HTERT RPE-1 (cell line): ENCODE measurements around the gene ZNG1A.
"Not testable (repeated sequence)": the region's sequence is repeated elsewhere in the genome, so short reads cannot be mapped to it uniquely, and the experiment has no call there.

Source experiments
- in situ Hi-C: fragments of 300-500 bp; cut with MboI; formaldehyde crosslinking; loops from 4 replicates; pipeline ENCODE4 v1.14.3; 2020; ENCODE audit warnings: low sequenced_read_pairs

The ZNG1A gene

GRCh38 chr9:178970-179383 is at the start of gene ZNG1A:
TSS of gene ZNG1A (minus strand) at chr9:179056. CDS start at chr9:178969, 87 bp downstream.
- in situ Hi-C loops: not testable (repeated sequence)

DNA sequence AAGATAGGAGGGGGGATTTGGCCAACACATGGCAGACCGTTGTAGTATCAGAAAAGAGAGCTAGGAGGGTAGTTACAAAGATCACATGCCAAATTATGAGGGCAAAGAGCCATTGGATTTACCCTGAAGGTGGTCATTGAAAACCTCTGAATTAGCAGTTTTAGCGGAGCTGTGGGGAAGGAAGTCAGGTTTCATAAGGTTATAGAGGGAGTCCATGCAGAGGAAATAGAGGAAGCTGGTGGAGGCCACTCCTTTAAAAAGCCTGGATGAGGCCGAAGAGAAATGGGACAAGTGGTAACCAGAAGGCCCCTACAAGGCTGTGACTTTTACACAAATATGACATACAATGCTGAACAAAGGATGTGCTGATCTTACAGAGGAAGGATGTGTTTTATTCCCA is 49.0 kb upstream of the ZNG1A start:
- in situ Hi-C loops: no loop called here

DNA sequence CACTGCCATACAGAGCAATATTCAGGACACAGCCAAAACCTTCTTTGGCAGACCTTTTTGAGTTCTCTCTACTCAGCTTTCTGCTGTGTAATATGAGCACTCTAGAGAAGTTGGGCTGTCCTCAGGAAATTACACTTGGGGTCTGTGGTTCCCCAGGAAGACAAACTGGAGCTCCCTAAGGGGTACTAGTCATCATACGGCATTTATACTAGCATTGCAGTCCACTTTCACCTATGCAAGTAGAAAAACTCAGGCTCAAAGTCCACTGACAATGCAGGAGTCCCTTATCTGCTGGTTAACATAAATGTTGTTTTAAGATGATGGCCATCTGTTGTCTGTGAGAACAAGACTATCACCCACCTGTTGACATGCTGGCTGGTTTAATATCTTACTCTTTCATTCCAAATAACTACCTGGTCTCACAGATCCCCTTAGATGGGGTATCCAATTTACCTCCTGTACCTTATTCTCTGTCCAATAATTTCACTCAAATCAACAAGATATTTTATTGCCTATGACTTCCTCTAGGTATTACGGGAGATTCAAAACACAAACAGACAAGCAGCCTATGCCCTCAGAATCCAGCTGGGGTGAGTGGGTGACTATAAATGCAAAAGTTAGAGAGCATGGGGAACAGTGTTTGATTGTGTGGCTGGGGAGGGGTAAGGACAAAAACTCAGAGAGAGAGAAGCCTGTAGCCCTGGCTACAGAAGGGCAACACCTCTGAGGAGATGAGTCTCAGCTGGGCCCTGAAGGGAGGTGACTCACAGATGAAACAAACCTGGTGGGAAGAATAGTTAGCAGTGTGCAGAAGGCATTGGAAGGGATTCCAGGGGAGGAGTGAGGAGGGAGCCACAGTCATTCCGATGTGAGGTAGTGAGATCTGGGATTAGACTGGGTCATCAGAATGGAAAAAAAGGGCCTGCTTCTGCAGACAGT is 46.0 kb upstream of the ZNG1A start:
- in situ Hi-C loops: no loop called here

DNA sequence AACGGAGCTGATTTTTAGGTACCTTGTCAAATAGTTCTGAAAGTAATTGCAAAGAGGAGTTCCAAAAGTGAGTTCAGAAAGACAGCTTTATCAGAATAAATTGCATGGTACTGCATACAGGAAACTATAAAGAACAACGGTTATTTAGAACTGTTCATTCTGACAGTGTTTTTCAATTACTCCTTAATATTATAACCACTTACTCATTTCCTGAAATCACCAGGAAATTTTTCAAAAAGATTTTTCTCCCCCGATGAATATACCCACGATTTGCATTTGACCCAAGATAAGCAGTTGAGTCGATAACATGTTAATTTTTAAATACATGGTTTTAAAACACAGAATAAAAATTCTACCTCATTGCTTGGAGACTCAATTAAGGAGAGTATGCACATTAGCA is 45.2 kb upstream of the ZNG1A start:
- in situ Hi-C loops: no loop called here

- in situ Hi-C loops: no loop called here
Observed at GRCh38 chr9:223152-223551, 44.3 kb upstream of the ZNG1A start.

DNA sequence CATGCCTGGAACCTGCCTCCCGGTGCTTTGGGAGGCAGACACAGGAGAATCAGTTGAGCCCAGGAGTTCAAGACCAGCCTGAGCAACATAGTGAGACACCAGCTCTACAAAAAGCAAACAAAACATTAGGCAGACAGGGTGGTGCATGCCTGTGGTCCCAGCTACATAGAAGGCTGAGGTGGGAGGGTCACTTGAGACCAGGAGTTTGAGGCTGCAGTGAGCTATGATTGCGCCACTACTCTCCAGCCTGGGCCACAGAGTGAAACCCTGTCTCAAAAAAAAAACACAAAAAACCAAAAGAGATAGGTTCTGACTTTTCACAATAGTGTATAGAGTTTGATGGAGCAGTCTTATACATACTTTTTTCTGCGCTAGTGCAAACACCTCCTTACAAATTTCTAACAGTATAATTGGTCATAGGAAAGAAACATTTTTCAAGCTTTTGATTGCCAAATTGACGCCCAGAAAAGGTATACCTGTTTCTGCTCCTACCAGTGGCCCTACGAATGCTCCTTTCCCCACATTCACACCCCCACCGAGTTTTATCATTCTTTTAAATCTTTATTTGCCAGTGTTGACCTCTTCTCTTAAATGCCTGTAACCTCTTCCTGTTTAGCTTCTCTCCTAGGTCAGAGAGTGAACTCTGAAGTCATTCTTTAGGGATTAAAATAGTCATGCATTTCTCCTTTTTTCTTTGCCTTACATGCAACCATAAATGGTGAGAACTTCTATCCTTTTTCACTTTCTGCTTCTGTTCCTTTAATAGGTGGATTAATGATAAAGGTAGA is 43.3 kb upstream of the ZNG1A start:
- in situ Hi-C loops: no loop called here

DNA sequence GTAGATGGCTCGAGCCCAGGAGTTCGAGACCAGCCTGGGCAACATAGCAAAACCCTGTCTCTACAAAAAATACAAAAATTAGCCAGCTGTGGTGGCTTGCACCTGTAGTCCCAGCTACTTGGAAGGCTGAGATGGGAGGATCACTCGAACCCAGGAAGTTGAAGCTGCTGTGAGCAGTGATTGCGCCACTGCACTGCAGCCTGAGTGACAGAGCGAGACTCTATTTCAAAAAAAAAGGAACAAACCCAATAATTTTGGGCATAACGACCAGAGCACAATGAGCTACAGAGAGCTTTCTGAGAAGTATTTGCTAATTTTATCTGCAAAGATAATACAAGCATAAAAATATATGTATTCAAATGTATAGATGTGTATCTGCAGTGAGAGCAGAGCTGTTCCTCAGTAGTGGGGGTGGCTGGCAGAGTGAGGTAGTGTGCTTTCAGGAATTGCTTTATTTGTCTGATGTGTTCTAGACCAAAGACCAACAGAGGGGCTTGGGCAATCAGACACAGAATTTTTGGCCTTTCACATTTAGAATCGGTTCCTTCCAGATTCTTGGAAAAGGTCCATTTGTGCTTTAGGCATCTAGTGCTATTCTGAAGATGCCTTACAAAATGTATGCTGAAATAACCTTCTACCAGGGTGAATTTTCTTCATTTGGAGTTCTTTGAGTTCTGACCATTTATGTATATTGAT is 41.0 kb upstream of the ZNG1A start:
- in situ Hi-C loops: no loop called here

- in situ Hi-C loops: not testable (repeated sequence)
Observed at GRCh38 chr9:219036-219435, 40.2 kb upstream of the ZNG1A start.

- in situ Hi-C loops: no loop called here
Observed at GRCh38 chr9:217950-218349, 39.1 kb upstream of the ZNG1A start.

- in situ Hi-C loops: no loop called here
Observed at GRCh38 chr9:216866-217265, 38.0 kb upstream of the ZNG1A start.

GRCh38 chr9:215631-216155 is 36.8 kb upstream of the ZNG1A start:
- in situ Hi-C loops: no loop called here

DNA sequence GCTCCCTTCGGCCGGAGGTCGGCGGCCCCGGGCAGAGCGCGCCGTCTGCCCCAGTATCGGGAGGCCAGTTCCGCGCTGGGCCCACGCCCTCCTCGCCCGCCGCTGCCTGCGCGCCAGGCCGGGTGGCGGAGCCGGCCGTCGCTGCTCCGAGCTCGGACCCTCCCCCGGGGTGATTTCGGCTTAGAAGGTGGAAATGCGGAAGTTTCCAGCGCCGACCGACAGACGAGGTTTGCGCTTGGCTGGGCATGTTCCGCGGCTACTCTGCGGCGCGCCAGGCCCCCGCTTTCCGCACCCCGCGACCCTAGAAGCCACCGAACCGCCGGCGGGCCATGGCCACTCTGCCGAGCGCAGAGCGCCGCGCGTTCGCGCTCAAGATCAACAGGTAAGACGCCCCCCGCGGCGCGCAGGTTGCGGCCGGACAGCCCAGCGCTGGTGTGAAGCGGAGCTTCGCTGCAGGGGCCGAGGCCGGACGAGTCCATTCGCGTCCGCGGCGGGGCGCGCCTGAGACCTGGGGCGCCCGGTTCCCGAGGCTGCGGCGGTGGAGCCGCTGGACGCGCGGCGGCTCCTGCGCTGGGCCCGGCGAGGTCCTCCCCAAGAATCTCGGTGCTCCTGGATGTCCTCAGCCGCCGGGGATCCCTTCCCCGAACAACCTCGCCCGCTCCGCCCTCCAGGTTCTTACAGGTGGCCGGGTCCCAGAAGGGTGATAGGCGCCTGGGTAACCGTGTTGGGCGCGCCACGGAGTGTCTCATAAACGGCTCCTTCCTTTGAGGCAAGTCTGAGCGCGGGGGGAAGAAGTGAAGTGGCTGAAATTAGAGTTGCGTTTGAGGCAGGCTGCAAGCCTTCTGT is 36.0 kb upstream of the ZNG1A start, which contains the start of gene DOCK8:
TSS of gene DOCK8 (plus strand) at position 218 of the 846 bp plus-strand sequence. CDS start at position 330, 112 bp downstream.
- in situ Hi-C loops: no loop called here

DNA sequence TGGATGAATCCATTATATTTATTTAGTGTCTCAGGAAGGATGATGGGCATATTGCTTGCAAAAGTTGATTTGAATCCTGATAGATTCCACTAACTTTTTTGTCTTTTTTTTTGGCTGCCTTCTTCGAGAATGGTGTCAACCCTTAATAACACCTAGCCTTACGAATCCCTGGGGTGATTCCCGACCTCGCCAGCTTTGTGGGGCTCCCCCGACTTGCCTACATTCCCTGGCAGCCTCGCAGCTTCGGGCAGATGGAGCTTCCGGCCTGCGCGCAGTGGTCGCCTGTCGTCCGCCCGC is 35.4 kb upstream of the ZNG1A start:
- in situ Hi-C loops: no loop called here

GRCh38 chr9:213901-214300 is 35.0 kb upstream of the ZNG1A start:
- in situ Hi-C loops: not testable (repeated sequence)

- in situ Hi-C loops: no loop called here
Observed at GRCh38 chr9:212297-212696, 33.4 kb upstream of the ZNG1A start.

DNA sequence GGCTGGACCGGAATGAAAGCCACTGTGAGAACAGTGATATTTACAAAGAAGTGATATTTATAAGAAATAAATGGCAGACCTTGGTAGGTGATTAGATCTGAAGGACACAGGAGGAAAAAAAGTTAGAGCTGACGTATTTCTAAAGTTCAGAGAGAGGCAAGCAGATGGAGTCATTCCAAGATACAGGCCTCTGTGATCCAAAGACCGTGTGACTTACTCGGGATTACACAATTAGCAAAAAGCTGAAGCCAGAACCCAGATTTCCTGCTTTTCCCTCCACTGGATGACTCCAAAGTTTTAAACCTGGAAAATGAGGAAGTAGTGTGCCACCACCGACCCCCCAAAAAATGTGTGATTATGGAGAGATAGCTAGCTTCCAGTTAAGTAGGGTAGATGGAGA is 32.7 kb upstream of the ZNG1A start:
- in situ Hi-C loops: no loop called here

- in situ Hi-C loops: no loop called here
Observed at GRCh38 chr9:211036-211435, 32.2 kb upstream of the ZNG1A start.

DNA sequence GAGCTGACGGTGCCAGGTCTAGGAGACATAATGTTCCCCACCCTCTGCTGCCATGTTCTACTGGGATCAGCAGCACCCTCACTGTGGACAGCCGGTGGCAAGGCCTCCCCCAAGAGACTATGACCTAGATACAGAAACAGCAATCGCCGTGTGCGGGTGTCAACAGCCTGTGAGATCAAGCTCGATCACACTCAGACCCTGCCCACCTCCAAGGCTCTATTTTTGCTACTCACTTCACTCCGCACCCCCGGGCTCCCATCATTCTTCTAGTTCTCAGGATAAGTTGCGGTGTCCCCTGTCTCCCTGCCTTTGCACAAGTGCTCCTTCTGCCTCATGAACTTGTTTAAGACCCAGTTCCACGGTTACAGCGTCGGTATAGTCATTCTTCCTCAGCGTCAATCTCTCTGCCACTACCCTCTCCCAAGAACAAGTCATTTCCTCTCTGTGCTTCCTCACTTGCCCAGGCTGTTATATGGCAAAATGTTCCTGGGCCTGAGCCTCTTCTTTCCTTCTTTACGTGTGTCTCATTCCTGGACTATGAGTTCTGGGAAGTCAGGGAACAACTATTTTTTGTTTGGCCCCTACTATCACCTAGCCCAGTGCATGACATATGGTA is 30.4 kb upstream of the ZNG1A start:
- in situ Hi-C loops: no loop called here

DNA sequence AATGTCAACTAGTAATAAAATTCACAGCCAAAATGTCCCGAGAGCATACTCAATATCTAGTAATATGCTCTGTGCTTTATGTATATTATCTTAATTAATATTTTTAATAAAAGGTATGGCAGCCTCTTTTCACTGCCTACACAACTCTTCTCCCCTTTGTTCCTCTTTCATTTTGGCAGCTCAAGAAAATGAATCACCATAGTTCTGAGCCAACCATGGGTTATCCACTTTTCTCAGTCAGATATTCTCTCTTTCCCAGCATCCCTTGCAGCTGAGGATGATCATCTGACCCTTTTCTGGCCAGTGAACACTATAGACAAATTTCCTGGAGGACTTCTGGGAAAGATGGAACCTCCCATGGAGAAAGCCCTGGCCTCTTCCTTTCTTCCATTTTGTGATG is 27.6 kb upstream of the ZNG1A start:
- in situ Hi-C loops: no loop called here

- in situ Hi-C loops: not testable (repeated sequence)
Observed at GRCh38 chr9:199601-200000, 20.7 kb upstream of the ZNG1A start.
